ENCODE results near the gene C6orf141.

GRCh38 chr6:49558238-49558637 is 7.8 kb downstream of the C6orf141 start:
- TF ChIP-seq CTCF (IDR thresholded peaks at IDR 0.05) = no peak
- no peak for TF ChIP-seq POLR2A (IDR thresholded peaks at IDR 0.05)

Measured in esophagus squamous epithelium (tissue), 4 donors.